GM21737 (cell line): Measurements from ENCODE around the gene WDR6.
"Not testable (repeated sequence)": the region's sequence is repeated elsewhere in the genome, so short reads cannot be mapped to it uniquely, and the experiment has no call there.

Experiments
- ATAC-seq: cut with Tn5 transposase; IDR thresholded peaks from one replicate; pipeline ENCODE4 v1.9.1; 2021; ENCODE audit warnings: mild to moderate bottlenecking, moderate library complexity; ENCODE audit not compliant: unreplicated experiment

The WDR6 gene

GRCh38 chr3:48991851-48992545, 15.2 kb upstream of the WDR6 start:
- no peak for ATAC-seq

GRCh38 chr3:48993834-48994233, 13.4 kb upstream of the WDR6 start:
- ATAC-seq = no peak

GRCh38 chr3:48996640-48997039, 10.6 kb upstream of the WDR6 start:
- no peak for ATAC-seq

- no peak for ATAC-seq
Measured at GRCh38 chr3:48997102-48997635, 10.0 kb upstream of the WDR6 start.

GRCh38 chr3:48997714-48998637, 9.2 kb upstream of the WDR6 start:
- no peak for ATAC-seq

- ATAC-seq = no peak
Measured at GRCh38 chr3:48999085-48999858, 7.9 kb upstream of the WDR6 start.

GRCh38 chr3:49001155-49001554, 6.0 kb upstream of the WDR6 start:
- no peak for ATAC-seq

GRCh38 chr3:49004352-49005302, 2.6 kb upstream of the WDR6 start:
- ATAC-seq = no peak

- no peak for ATAC-seq
Measured at GRCh38 chr3:49005303-49005680, 1.9 kb upstream of the WDR6 start.

- no peak for ATAC-seq
Measured at GRCh38 chr3:49005998-49006397, 1.2 kb upstream of the WDR6 start.

- peak; percentile 2 for ATAC-seq
Measured at GRCh38 chr3:49006408-49007067, 653 bp upstream of the WDR6 start.

- peak; percentile 43 for ATAC-seq
Measured at GRCh38 chr3:49007771-49008528, 759 bp downstream of the WDR6 start.

- not testable (repeated sequence) for ATAC-seq
Measured at GRCh38 chr3:49008627-49009026, 1.4 kb downstream of the WDR6 start.

GRCh38 chr3:49009396-49009795, 2.2 kb downstream of the WDR6 start:
- no peak for ATAC-seq

- ATAC-seq = no peak
Measured at GRCh38 chr3:49012441-49013017, 5.3 kb downstream of the WDR6 start.

GRCh38 chr3:49013113-49013737, 6.0 kb downstream of the WDR6 start:
- no peak for ATAC-seq

- no peak for ATAC-seq
Measured at GRCh38 chr3:49013738-49014660, 6.8 kb downstream of the WDR6 start.
